H1 (cell line): Measurements from ENCODE around the gene ANAPC1. TPM values are rescaled to one million over a fixed set of nuclear protein-coding genes. Genes with fewer than 3 reads are reported as not detected.

ENCODE experiments used
- CBX8 ChIP-seq: fragments of 300-800, 300-1000 bp; sonication (generic); IDR thresholded peaks from 2 replicates; pipeline ENCODE4 v1.7.1; 2016; ENCODE audit warnings: low read depth, low read length, borderline replicate concordance
- CREB1 ChIP-seq: IDR thresholded peaks from 2 replicates; pipeline ENCODE4 v1.6.1; 2012; ENCODE audit warnings: inconsistent platforms
- FOSL1 ChIP-seq: IDR thresholded peaks from 2 replicates; pipeline ENCODE4 v1.6.1; 2011; ENCODE audit warnings: mild to moderate bottlenecking, low read depth, low read length, moderate library complexity; ENCODE audit not compliant: insufficient read depth
- JUN ChIP-seq: IDR thresholded peaks from 2 replicates; pipeline ENCODE4 v1.6.1; 2011; ENCODE audit warnings: low read depth, mild to moderate bottlenecking, improper control_type of control experiment, low read length
- NRF1 ChIP-seq: IDR thresholded peaks from 2 replicates; pipeline ENCODE4 v1.6.1; 2011; ENCODE audit warnings: mild to moderate bottlenecking, low read depth, low read length, improper control_type of control experiment
- RXRA ChIP-seq: IDR thresholded peaks from 2 replicates; pipeline ENCODE4 v1.6.1; 2011; ENCODE audit warnings: low read depth, mild to moderate bottlenecking, low read length, moderate library complexity; ENCODE audit not compliant: insufficient read depth
- SP2 ChIP-seq: IDR thresholded peaks from 2 replicates; pipeline ENCODE4 v1.6.1; 2012; ENCODE audit warnings: mild to moderate bottlenecking, low read length, inconsistent platforms
- polyA plus RNA-seq, 7 experiments: library from polyadenylated mRNA; depleted of rRNA in 3 of 7; stranded (reverse) in 5 of 7; unstranded in 2 of 7; fragments of >200 nt in 5 of 7; fragments of 200-250 nt in 2 of 7; gene quantifications; 1 replicate in 5 of 7; 2 replicates in 1 of 7; 4 replicates in 1 of 7; pipeline versions ENCODE4 v1.2.1 to v1.2.3, GENCODE V29; 2011 to 2013; ENCODE audit warnings: missing spikeins in 2 of 7, mixed read lengths in 2 of 7
- total RNA-seq: library from RNA; stranded (reverse); fragmentation: NEBNext Ultra II Directional; extraction: Animal tissue kit (Norgen Biotek cat#: 25700); gene quantifications from 2 replicates; pipeline ENCODE4 v1.2.1, GENCODE V29; 2021
- TF ChIP-seq, protein P1 (sequence below): IDR thresholded peaks from 2 replicates; pipeline ENCODE4 v1.6.1; 2012; ENCODE audit warnings: inconsistent platforms
- TF ChIP-seq, protein P2 (sequence below): fragments of 300-600 bp; sonication (generic); IDR thresholded peaks from 2 replicates; pipeline ENCODE4 v1.7.1; 2012; ENCODE audit warnings: low read length, moderate library complexity, mild to moderate bottlenecking, inconsistent platforms; ENCODE audit not compliant: insufficient replicate concordance
- TF ChIP-seq, protein P3 (sequence below): IDR thresholded peaks from 2 replicates; pipeline ENCODE4 v1.6.1; 2012; ENCODE audit warnings: inconsistent platforms

ANAPC1 gene
- total and polyA plus RNA-seq, 2 of the 8 experiments (the other 6 are each of a cell fraction or from before 2014, with no cell fraction given) = 46.6 to 107 TPM

DNA sequence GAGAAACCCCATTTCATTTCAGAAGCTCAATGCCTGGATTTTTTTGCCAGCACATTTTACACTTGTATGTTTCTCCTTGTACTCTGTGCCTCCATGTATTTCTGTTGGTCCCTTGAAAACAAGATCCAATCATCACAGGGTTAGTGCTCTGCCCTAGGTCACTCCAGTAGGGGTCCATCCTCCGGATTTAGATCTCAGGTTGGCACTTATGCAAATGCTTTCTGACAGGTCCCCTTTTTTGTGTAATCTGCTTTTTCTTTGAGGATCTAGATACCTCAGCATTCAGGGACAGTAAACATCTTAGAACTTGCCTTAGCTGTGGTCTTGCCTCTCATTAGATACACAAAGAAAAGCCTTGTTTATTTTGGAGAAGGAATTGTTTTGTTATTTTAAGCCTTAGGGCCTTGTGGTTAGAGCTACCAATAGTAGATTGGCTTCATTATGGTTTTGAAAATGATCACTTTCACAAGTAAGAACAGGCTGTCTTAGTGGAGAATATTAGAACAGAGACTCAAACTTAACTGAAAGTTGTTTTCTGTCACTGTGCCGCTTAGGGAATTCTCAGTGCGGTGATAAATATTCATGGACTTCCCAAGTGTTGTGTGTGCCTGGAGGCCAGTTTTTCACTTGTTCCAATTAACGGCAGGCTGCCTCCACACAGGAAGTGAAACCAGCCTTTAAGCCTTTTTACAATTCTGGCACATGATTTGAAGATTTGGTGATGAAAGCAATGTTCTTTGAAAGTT, 22.2 kb upstream of the ANAPC1 start (continued):
- TF ChIP-seq RXRA = no peak
- no peak for TF ChIP-seq CREB1
- TF ChIP-seq FOSL1 = no peak
- TF ChIP-seq, protein P1, sequence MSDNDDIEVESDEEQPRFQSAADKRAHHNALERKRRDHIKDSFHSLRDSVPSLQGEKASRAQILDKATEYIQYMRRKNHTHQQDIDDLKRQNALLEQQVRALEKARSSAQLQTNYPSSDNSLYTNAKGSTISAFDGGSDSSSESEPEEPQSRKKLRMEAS = no peak
- no peak for TF ChIP-seq NRF1
- TF ChIP-seq CBX8 = no peak
- TF ChIP-seq, protein P2, sequence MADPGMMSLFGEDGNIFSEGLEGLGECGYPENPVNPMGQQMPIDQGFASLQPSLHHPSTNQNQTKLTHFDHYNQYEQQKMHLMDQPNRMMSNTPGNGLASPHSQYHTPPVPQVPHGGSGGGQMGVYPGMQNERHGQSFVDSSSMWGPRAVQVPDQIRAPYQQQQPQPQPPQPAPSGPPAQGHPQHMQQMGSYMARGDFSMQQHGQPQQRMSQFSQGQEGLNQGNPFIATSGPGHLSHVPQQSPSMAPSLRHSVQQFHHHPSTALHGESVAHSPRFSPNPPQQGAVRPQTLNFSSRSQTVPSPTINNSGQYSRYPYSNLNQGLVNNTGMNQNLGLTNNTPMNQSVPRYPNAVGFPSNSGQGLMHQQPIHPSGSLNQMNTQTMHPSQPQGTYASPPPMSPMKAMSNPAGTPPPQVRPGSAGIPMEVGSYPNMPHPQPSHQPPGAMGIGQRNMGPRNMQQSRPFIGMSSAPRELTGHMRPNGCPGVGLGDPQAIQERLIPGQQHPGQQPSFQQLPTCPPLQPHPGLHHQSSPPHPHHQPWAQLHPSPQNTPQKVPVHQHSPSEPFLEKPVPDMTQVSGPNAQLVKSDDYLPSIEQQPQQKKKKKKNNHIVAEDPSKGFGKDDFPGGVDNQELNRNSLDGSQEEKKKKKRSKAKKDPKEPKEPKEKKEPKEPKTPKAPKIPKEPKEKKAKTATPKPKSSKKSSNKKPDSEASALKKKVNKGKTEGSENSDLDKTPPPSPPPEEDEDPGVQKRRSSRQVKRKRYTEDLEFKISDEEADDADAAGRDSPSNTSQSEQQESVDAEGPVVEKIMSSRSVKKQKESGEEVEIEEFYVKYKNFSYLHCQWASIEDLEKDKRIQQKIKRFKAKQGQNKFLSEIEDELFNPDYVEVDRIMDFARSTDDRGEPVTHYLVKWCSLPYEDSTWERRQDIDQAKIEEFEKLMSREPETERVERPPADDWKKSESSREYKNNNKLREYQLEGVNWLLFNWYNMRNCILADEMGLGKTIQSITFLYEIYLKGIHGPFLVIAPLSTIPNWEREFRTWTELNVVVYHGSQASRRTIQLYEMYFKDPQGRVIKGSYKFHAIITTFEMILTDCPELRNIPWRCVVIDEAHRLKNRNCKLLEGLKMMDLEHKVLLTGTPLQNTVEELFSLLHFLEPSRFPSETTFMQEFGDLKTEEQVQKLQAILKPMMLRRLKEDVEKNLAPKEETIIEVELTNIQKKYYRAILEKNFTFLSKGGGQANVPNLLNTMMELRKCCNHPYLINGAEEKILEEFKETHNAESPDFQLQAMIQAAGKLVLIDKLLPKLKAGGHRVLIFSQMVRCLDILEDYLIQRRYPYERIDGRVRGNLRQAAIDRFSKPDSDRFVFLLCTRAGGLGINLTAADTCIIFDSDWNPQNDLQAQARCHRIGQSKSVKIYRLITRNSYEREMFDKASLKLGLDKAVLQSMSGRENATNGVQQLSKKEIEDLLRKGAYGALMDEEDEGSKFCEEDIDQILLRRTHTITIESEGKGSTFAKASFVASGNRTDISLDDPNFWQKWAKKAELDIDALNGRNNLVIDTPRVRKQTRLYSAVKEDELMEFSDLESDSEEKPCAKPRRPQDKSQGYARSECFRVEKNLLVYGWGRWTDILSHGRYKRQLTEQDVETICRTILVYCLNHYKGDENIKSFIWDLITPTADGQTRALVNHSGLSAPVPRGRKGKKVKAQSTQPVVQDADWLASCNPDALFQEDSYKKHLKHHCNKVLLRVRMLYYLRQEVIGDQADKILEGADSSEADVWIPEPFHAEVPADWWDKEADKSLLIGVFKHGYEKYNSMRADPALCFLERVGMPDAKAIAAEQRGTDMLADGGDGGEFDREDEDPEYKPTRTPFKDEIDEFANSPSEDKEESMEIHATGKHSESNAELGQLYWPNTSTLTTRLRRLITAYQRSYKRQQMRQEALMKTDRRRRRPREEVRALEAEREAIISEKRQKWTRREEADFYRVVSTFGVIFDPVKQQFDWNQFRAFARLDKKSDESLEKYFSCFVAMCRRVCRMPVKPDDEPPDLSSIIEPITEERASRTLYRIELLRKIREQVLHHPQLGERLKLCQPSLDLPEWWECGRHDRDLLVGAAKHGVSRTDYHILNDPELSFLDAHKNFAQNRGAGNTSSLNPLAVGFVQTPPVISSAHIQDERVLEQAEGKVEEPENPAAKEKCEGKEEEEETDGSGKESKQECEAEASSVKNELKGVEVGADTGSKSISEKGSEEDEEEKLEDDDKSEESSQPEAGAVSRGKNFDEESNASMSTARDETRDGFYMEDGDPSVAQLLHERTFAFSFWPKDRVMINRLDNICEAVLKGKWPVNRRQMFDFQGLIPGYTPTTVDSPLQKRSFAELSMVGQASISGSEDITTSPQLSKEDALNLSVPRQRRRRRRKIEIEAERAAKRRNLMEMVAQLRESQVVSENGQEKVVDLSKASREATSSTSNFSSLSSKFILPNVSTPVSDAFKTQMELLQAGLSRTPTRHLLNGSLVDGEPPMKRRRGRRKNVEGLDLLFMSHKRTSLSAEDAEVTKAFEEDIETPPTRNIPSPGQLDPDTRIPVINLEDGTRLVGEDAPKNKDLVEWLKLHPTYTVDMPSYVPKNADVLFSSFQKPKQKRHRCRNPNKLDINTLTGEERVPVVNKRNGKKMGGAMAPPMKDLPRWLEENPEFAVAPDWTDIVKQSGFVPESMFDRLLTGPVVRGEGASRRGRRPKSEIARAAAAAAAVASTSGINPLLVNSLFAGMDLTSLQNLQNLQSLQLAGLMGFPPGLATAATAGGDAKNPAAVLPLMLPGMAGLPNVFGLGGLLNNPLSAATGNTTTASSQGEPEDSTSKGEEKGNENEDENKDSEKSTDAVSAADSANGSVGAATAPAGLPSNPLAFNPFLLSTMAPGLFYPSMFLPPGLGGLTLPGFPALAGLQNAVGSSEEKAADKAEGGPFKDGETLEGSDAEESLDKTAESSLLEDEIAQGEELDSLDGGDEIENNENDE = no peak
- TF ChIP-seq JUN = no peak
- TF ChIP-seq, protein P3, sequence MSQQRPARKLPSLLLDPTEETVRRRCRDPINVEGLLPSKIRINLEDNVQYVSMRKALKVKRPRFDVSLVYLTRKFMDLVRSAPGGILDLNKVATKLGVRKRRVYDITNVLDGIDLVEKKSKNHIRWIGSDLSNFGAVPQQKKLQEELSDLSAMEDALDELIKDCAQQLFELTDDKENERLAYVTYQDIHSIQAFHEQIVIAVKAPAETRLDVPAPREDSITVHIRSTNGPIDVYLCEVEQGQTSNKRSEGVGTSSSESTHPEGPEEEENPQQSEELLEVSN = no peak
- no peak for TF ChIP-seq SP2
